GM23248 (cell line): ENCODE results near the gene C14orf132. TPM values are rescaled to one million over a fixed set of nuclear protein-coding genes. Genes with fewer than 3 reads are reported as not detected.
A peak's percentile ranks its signal among the peaks of the same experiment; 100 is the strongest.

ENCODE experiments used
- DNase-seq: peaks from one replicate; pipeline ENCODE4 v3.0.0-alpha.2; 2015
- H2AFZ ChIP-seq: fragments of 200-600 bp; sonication (generic); 2 replicates; pipeline ENCODE4 v1.6.1; 2016; ENCODE audit warnings: antibody characterized with exemption
- H3F3A ChIP-seq: fragments of 200-600 bp; sonication (generic); 2 replicates; pipeline ENCODE4 v1.6.1; 2016; ENCODE audit warnings: mild to moderate bottlenecking, antibody characterized with exemption, mixed run types; ENCODE audit not compliant: insufficient read depth
- H3K27ac ChIP-seq: fragments of 200-600 bp; sonication (generic); 2 replicates; pipeline ENCODE4 v1.5.1; 2016; ENCODE audit warnings: mild to moderate bottlenecking
- H3K27me3 ChIP-seq: fragments of 200-600 bp; sonication (generic); replicated peaks from 2 replicates; pipeline ENCODE4 v1.6.1; 2016; ENCODE audit warnings: mild to moderate bottlenecking; ENCODE audit not compliant: insufficient read depth
- H3K36me3 ChIP-seq: fragments of 200-600 bp; sonication (generic); 2 replicates; pipeline ENCODE4 v1.6.1; 2016; ENCODE audit warnings: low read depth, mild to moderate bottlenecking
- H3K4me1 ChIP-seq: fragments of 200-600 bp; sonication (generic); 2 replicates; pipeline ENCODE4 v1.6.1; 2016; ENCODE audit warnings: mild to moderate bottlenecking; ENCODE audit not compliant: insufficient read depth
- H3K4me2 ChIP-seq: fragments of 200-600 bp; sonication (generic); one replicate; pipeline ENCODE4 v1.6.1; 2016; ENCODE audit warnings: mild to moderate bottlenecking; ENCODE audit not compliant: unreplicated experiment
- H3K4me3 ChIP-seq: fragments of 200-600 bp; sonication (generic); 2 replicates; pipeline ENCODE4 v1.5.1; 2016; ENCODE audit warnings: mild to moderate bottlenecking
- H3K79me2 ChIP-seq: fragments of 200-600 bp; sonication (generic); 2 replicates; pipeline ENCODE4 v1.6.1; 2016; ENCODE audit warnings: mild to moderate bottlenecking; ENCODE audit not compliant: insufficient read depth
- H3K9ac ChIP-seq: fragments of 200-600 bp; sonication (generic); 2 replicates; pipeline ENCODE4 v1.6.1; 2016; ENCODE audit warnings: mild to moderate bottlenecking
- H3K9me2 ChIP-seq: fragments of 200-600 bp; sonication (generic); 2 replicates; pipeline ENCODE4 v1.6.1; 2016; ENCODE audit warnings: mixed run types, mild to moderate bottlenecking, moderate library complexity; ENCODE audit not compliant: insufficient read depth
- H3K9me3 ChIP-seq: fragments of 200-600 bp; sonication (generic); one replicate; pipeline ENCODE4 v1.6.1; 2017; ENCODE audit warnings: low read depth
- H4K20me1 ChIP-seq: fragments of 200-600 bp; sonication (generic); 2 replicates; pipeline ENCODE4 v1.6.0; 2016; ENCODE audit not compliant: insufficient read depth
- EZH2 ChIP-seq: fragments of 200-600 bp; sonication (generic); IDR thresholded peaks from 2 replicates; pipeline ENCODE4 v1.6.1; 2018; ENCODE audit warnings: antibody characterized with exemption, mild to moderate bottlenecking; ENCODE audit not compliant: insufficient read depth, poor library complexity, severe bottlenecking
- EZH2phosphoT487 ChIP-seq: fragments of 200-600 bp; sonication (generic); IDR thresholded peaks from 2 replicates; pipeline ENCODE4 v1.6.1; 2018; ENCODE audit warnings: antibody characterized with exemption, moderate library complexity, mild to moderate bottlenecking, low read depth; ENCODE audit not compliant: insufficient read depth
- WGBS, 2 experiments: methylation state at CpG; one replicate each; pipeline ENCODE4 v1.1.6; 2015 to 2017; ENCODE audit warnings: low lambda C conversion rate in 2 of 2, low coverage in 1 of 2; ENCODE audit errors: missing lambda C conversion rate in 2 of 2; 5-methylcytosine and 5-hydroxymethylcytosine counted together
- in situ Hi-C: fragments of 300-500 bp; cut with MboI; formaldehyde crosslinking; loops from 2 replicates; pipeline ENCODE4 v1.15.0; 2020
- polyA plus RNA-seq: library from polyadenylated mRNA; unstranded; fragments of >200 nt; fragmentation: Nextera tagmentation; extraction: Ambion mirVana; gene quantifications from 2 replicates; pipeline ENCODE4 v1.2.1, GENCODE V29; 2016
- total RNA-seq: library from RNA; depleted of rRNA; stranded (reverse); fragments of >200 nt; shearing (Covaris generic); gene quantifications from 2 replicates; pipeline ENCODE4 v1.2.3, GENCODE V29; 2014

C14orf132 gene
- total and polyA plus RNA-seq, 2 experiments from 2014 or later = 18.6 to 26.2 TPM

DNA sequence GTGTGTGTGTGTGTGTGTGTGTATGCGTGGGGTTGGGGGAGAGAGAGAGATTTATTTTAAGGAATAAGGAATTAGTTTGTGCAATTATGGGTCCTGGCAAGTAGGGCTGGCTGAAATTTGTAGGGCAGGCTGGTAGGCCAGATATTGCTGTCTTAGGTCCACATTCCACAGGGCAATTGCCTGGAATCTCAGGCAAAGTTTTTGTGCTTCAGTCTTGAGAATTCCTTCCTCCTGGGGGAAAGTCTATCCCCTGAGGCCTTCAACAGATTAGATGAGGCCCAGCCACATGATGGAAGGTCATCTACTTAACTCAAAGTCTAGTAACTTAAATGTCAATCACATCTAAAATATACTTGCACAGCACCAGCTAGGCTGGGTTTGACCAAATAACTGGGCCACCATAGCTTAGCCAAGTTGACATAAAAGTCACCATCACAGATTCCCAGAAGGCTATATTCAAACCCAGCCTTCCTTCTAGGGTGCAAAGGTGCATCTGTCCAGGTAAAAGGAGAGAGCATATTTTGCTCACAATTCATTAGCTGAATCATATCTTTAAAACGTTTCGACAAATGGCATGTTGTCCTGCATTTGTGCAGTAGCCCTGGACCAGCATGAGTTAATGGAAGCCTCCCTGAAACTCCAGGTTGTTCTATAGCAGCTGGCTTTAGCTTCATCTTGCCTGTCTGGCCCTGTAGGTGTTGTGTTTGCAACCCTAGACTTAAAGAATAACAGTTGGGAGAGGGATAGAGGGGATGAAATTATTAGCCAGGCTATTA is 63.1 kb downstream of the C14orf132 start:
- H3K4me1 ChIP-seq = peaks cover 27% of the 10 kb centered on the region
- H3F3A ChIP-seq = peaks cover 24% of the 10 kb centered on the region
- TF ChIP-seq EZH2 (no peak), EZH2phosphoT487 (no peak)
- no peaks in the 10 kb centered on the region for H3K36me3 ChIP-seq
- in situ Hi-C loops = loop anchor here (5.0 kb wide), 1 partner anchor 170 kb away; no protein-coding TSS in a partner anchor
- no peak overlapping the region for H3K9ac ChIP-seq
- no peak overlapping the region for H3K4me3 ChIP-seq
- H3K4me2 ChIP-seq = no peak overlapping the region
- H3K27me3 ChIP-seq = no peaks in the 10 kb centered on the region
- no peaks in the 10 kb centered on the region for H3K79me2 ChIP-seq
- H3K9me2 ChIP-seq = no peaks in the 10 kb centered on the region
- DNase-seq = peak; percentile 35
- H3K9me3 ChIP-seq = no peaks in the 10 kb centered on the region
- no peaks in the 10 kb centered on the region for H4K20me1 ChIP-seq
- WGBS, 2 experiments = 17% methylated on average over 3 of the region's 3 CpGs
- no peak overlapping the region; the same call in 1 of the 2 replicates for H3K27ac ChIP-seq
- H2AFZ ChIP-seq = no peak overlapping the region

GRCh38 chr14:96103075-96103474 is 63.9 kb downstream of the C14orf132 start:
- no peaks in the 10 kb centered on the region for H4K20me1 ChIP-seq
- H3K79me2 ChIP-seq = no peaks in the 10 kb centered on the region
- in situ Hi-C loops = loop anchor here (5.0 kb wide), 1 partner anchor 169 kb away; no protein-coding TSS in a partner anchor
- H3K9me2 ChIP-seq = no peaks in the 10 kb centered on the region
- WGBS, 2 experiments = 88% methylated on average over 2 of the region's 2 CpGs
- no peaks in the 10 kb centered on the region for H3K9me3 ChIP-seq
- peaks cover 24% of the 10 kb centered on the region for H3F3A ChIP-seq
- peaks cover 27% of the 10 kb centered on the region for H3K4me1 ChIP-seq
- no peaks in the 10 kb centered on the region for H3K27me3 ChIP-seq
- no peak overlapping the region for H3K4me2 ChIP-seq
- H2AFZ ChIP-seq = no peak overlapping the region
- no peaks in the 10 kb centered on the region for H3K36me3 ChIP-seq
- no peak overlapping the region for H3K4me3 ChIP-seq
- no peak for DNase-seq
- H3K27ac ChIP-seq = no peak overlapping the region
- TF ChIP-seq EZH2phosphoT487 (no peak), EZH2 (no peak)
- no peak overlapping the region for H3K9ac ChIP-seq

DNA sequence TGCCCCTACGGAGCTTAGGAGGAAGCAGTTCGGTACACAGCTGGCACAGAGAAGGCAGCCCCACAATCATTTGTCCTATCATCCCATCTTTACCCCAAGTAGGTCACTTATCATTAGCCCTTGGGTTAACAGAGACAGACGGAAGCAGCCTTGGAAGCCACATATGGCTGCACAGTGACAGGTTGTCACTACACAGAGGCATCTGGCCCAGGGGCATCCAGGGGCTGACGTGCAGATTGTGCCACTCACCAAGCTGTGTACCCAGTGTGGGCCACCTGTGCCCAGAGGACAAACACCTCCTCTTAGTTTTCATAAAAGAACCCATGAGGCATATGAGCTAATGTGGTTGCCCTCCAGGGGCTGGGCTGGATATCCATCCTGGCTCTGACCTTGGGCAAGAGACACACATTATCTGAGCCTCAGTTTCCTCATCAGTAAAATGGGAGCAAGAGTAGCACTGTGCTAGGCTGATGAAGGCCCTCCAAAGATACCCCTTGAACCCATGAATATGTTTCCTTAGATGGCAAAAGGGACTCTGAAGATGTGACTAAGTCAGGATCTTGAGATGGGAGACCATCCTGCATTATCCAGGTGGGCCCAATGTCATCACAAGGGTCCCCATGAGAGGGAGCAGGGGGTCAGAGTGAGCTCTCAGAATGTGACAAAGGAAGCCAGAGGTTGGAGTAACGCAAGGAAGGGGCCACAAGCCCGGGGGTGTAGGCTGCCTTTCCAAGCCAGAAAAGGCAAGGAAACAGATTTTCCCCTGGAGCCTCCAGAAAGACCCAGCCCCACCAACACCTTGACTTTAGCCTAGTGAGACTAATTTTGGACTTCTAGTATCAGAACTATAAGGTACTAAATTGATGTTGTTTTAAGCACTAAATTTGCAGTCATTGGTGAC is 64.6 kb downstream of the C14orf132 start:
- WGBS, 2 experiments = 94 to 99% methylated on average over 6 of the region's 6 CpGs
- Histone ChIP-seq H3K27me3 (no peaks in the 10 kb centered on the region), H3K4me3 (no peak overlapping the region), H3K4me1 (peaks cover 27% of the 10 kb centered on the region), H3K36me3 (no peaks in the 10 kb centered on the region), H3K9me2 (no peaks in the 10 kb centered on the region), H2AFZ (peak overlapping the region; percentile 56; the same call in 1 of the 2 replicates), H3K9me3 (no peaks in the 10 kb centered on the region), H3K79me2 (no peaks in the 10 kb centered on the region), H3F3A (peaks cover 24% of the 10 kb centered on the region), H3K9ac (peak overlapping the region; percentile 65), H3K27ac (peak overlapping the region; percentile 90), H3K4me2 (peak overlapping the region; percentile 36), H4K20me1 (no peaks in the 10 kb centered on the region)
- DNase-seq = no peak
- TF ChIP-seq EZH2phosphoT487 = no peak
- no peak for TF ChIP-seq EZH2
- in situ Hi-C loops = loop anchor here (5.0 kb wide), 1 partner anchor 168 kb away; no protein-coding TSS in a partner anchor

GRCh38 chr14:96104469-96105057 is 65.4 kb downstream of the C14orf132 start:
- Histone ChIP-seq H3K27ac (peak overlapping the region; percentile 90), H3K36me3 (no peaks in the 10 kb centered on the region), H4K20me1 (no peaks in the 10 kb centered on the region), H3K9me2 (no peaks in the 10 kb centered on the region), H3K9ac (peak overlapping the region; percentile 76), H3K79me2 (no peaks in the 10 kb centered on the region), H3K4me2 (peak overlapping the region; percentile 36), H3K4me3 (no peak overlapping the region), H3K9me3 (no peaks in the 10 kb centered on the region), H3K27me3 (no peaks in the 10 kb centered on the region), H3F3A (peaks cover 24% of the 10 kb centered on the region), H2AFZ (peak overlapping the region; percentile 56; the same call in 1 of the 2 replicates), H3K4me1 (peaks cover 27% of the 10 kb centered on the region)
- peak; percentile 100 for DNase-seq
- no peak for TF ChIP-seq EZH2phosphoT487
- TF ChIP-seq EZH2 = no peak
- WGBS, 2 experiments = 1% methylated on average over 18 to 19 of the region's 19 CpGs
- in situ Hi-C loops = loop anchor here (5.0 kb wide), 1 partner anchor 168 kb away; no protein-coding TSS in a partner anchor
